GM10266 (cell line): ENCODE results near the gene DISC1.
A peak's percentile ranks its signal among the peaks of the same experiment; 100 is the strongest.

Experiments used
- DNase-seq: peaks from one replicate; pipeline ENCODE4 v3.0.0; 2012; ENCODE audit errors: extremely low spot score
- TF ChIP-seq, protein P1 (sequence below): IDR thresholded peaks from 2 replicates; pipeline ENCODE4 v1.5.1; 2012; ENCODE audit warnings: mild to moderate bottlenecking, low read depth; ENCODE audit not compliant: control insufficient read depth, insufficient read depth; ENCODE audit errors: missing control alignments

Gene DISC1

DNA sequence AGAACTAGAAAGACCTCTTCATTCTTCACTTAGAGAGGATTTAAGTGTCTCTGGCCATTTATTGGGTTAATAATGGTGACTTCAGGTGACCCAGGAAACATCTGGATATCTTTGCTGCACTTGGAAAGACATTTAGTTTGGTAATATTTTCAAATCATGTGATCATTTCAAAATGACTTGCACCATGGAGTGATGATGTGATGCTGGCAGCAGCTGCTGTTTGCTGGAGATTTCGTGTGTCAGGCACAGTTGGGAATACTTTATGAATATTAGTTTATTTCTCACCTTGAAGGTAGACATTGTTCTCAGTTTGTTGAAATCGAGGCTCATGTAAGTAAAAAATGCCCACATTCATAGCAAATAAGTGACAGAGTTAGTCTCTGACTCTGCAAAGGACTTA lies 236.0 kb downstream of the DISC1 start:
- TF ChIP-seq, protein P1, sequence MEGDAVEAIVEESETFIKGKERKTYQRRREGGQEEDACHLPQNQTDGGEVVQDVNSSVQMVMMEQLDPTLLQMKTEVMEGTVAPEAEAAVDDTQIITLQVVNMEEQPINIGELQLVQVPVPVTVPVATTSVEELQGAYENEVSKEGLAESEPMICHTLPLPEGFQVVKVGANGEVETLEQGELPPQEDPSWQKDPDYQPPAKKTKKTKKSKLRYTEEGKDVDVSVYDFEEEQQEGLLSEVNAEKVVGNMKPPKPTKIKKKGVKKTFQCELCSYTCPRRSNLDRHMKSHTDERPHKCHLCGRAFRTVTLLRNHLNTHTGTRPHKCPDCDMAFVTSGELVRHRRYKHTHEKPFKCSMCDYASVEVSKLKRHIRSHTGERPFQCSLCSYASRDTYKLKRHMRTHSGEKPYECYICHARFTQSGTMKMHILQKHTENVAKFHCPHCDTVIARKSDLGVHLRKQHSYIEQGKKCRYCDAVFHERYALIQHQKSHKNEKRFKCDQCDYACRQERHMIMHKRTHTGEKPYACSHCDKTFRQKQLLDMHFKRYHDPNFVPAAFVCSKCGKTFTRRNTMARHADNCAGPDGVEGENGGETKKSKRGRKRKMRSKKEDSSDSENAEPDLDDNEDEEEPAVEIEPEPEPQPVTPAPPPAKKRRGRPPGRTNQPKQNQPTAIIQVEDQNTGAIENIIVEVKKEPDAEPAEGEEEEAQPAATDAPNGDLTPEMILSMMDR, result no peak
- DNase-seq, result no peak

DNA sequence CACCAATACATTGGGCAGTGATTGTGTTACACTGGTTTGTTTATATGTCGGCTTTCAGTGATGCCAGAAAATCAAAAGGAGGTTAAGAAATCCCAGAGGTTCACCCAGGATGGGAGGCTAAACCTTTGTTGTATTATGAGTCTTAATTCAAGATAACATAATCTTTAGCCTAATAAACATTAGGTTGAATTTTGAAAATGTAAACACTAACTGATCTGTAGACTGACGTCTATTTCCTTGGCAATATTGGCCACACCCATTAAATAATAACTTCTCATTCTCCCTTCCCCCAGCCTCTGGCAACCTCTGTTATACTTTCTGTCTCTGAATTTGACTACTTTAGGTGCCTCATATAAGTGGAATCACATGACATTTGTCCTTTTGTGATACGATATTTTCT lies 238.7 kb downstream of the DISC1 start:
- TF ChIP-seq, protein P1, result no peak
- no peak for DNase-seq

DNA sequence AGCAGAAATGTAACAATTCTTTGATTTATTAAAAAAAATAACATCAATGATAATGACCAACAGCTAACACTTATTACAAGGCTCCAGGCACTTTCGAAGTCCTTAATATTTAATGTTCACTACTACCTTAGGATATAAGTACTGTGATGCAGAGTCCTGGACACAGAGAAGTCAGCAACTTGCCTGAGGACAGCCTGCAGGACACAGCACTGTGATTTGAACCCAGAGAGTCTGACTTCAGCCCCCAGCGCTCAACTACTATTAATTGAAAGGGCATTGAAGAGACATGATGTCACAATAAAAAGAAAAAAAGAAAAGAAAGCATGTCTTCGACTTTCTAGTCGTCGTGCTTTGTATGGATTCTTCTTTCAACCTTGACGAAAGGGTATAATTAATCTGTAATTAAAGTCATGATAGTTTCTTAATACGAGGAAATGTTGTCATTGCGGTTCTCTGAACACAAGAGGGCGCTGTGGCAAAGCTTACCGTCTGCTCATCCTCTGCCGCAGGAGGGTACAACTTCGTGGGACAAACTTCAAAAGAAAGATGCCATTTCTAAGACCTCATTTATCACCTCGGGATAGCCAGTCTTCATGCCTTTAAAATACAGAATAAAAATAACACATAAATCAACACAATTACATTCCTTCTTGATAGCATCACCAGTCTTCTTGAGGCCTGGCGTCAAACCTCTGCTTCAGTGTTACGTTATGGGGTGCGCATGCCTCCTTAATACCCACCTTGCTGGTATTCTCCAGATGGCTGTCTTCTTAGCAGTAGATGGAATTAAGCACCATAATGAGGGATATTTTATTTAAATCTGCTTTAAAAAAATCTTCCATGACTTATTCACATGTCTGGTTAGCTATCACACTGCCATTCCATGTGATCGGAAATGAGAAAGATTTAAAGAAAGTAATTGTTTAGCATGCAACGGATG lies 240.1 kb downstream of the DISC1 start:
- TF ChIP-seq, protein P1, result peak; percentile 81
- peak; percentile 32 for DNase-seq

DNA sequence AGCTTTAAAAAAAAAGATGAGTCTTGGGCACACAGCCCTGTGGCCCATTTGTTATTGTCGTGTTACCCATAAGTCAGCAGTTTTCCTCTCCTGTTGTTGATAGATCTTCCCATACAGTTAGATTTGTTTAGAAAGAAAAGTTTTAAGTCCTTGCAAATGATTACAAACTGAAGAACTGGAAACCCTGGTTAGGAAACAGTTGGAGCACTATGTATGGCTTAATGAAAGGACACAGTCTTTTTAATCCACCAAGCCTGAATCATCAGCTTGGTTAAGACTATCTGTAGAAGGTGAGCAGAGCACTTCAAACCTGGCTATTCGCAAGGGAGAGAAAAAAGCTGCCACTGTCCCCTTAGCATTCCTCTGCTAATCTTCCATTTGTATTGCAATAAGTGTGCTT lies 241.0 kb downstream of the DISC1 start:
- TF ChIP-seq, protein P1, result no peak
- no peak for DNase-seq

DNA sequence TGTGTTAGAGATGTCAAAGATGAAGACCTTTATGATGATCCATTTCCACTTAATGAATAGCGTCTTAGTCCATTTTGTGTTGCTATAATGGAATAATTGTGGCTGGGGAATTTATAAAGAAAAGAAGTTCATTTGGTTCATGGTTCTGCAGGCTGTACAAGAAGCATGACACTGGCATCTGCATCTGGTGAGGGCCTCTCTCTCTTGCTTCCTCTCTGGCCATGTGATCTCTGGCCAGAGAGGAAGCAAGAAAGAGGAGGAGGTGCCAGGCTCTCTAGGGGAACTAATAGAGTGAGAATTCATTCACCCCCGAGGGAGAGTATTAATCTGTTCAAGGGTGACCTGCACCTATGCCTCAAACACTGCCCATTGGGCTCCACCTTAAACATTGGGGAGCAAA lies 242.8 kb downstream of the DISC1 start:
- TF ChIP-seq, protein P1, result no peak
- no peak for DNase-seq

DNA sequence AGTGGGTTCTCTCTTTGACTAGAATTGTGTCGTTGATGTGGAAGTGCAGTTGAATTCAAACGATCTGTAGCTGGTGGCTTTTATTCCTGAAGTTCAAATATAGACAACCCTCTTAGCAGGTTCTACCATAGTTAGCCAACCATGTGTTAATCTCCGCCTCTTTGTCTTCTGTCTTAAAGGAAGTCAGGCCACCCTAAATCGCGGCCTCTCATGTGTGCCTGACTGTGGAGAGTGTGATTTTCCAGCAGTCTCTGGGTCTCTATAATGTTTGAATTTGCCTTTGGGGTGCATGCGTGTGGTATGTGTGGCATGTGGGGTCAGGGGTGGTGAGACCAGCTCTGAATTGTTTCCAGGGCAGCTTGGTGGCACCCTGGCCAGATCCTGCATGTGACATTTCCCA lies 244.9 kb downstream of the DISC1 start:
- TF ChIP-seq, protein P1, result no peak

DNA sequence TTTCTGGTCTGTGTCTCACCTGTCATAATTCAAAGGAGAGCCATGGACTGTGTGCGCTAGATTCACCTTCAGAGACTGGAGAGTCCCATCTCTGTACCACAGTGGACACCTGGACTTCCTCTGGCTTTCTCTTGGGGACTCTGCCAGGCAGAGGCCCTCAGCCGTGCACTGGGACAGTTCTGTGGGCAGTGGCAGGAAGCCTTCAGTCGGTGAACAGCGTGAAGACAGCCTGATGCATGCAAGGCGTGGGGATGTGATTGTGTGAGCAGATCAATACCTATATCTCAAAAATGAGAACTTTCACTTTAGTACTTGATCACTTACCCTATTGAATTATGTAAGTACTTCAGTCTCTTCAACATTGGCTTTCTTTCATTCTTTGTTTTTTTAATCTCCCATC lies 245.3 kb downstream of the DISC1 start:
- no peak for DNase-seq
- TF ChIP-seq, protein P1, result no peak

More for the DNA sequence above, 244.9 kb downstream of the DISC1 start:
- DNase-seq, result no peak
